Forelimb muscle (tissue), 1 donor: ENCODE data around the gene NRG3. TPM values are rescaled to one million over a fixed set of nuclear protein-coding genes. Genes with fewer than 3 reads are reported as not detected.

ENCODE experiments used
- DNase-seq: peaks from one replicate; pipeline ENCODE4 v3.0.0-alpha.2; 2013; ENCODE audit warnings: low read depth
- polyA plus RNA-seq: library from polyadenylated mRNA; unstranded; fragments of 120-200 nt; gene quantifications from one replicate; pipeline ENCODE4 v1.2.1, GENCODE V29; 2013; ENCODE audit not compliant: insufficient read length

Gene NRG3
- polyA plus RNA-seq, 1 donor: 0.06 TPM

DNA sequence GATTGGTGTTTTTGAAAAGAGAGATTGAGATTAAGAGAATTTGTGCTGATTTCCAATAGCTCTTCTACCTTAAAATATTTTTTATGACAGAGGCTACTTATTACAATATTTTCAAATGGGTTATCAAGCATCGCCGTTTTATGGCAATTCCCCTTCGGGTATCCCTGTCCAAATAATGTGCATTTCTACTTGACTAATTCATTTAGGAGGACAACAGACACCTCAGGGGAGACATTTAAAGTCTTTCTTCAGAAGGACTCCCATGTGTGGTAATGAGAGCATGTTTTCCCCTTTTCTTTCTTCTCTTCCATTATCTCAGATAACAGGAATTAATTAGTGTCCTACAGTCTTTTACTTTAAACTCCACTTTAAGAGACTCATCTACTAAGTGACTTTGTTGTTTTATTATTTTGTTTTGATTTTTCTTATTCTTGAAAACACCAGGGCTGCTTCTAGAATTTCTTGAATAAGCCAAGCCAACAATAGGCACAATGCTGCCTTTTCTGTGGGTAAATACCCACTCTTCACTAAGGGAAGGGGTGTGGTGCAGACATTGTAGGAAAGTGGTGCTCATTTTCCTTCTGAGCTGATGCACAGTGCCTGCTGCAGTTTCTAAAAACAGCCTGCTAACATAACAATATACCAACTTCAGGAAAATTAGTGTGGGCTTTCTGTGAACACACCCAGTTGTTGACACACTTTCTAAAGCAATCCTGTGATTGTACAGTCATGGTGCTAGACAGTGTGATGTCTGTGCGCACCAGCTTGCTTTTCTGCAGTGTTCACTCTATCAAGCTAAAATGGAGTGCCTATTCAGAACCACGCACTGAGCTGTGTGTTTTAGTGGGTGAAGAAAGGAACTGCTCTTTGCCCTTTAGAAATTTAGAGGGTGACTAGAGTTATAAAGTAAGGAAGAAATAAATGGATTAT lies 597.7 kb downstream of the NRG3 start:
- no peak for DNase-seq

DNA sequence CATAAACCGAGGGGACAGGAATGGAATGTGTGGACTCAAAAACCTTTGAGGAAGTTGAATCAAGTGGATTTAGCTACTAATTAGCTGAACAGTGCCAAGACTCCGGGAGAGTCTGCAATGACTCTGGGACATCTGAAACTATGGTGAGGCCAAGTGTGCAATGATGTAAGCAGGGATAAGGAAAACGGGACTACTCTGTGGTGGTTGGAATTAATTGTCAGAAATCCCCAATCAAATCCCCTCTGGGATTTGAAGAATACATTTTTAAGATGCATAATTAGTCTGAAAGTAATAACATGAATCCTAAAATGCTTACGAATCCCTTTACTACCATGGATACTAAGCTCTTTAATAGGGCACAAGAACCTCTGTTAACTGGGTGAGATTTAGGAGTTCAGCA lies 602.8 kb downstream of the NRG3 start:
- no peak for DNase-seq

DNA sequence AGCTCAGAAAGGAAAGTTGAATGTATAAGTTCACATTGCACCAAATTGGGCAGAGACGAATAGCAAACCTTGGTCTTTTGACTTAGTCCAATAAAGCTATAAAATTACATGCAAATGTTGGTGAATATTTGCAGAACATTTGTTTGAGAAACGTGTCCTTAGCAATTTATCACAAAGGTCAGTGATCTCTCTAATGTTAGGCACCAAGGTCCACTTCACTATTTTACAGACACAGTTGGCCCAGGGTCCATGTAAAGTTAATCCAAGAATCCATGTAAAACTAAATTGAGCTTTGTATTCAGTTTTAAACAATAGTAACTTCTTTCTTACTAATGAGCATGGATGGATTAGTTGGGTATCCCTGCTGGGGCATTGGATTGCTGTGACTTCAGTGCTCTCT lies 617.7 kb downstream of the NRG3 start:
- DNase-seq: no peak

DNA sequence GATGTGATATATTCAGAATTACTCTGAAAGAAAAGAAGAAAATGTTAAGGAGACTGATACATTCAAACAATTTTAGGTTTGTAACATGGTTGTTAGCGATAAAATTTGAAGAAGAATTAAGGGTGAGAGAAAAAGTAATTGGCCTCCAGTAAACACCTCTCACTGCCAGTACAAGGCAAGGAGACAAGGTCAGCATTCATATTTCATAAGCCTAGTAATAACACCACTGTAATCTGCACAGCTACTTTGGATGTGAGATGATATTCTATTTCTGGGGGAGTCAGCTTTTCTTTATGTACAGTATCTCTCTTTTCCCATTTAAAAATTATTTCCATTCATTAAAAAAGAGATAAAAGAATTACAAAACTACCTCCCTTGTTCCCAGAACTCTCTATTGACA lies 621.1 kb downstream of the NRG3 start:
- DNase-seq: no peak

DNA sequence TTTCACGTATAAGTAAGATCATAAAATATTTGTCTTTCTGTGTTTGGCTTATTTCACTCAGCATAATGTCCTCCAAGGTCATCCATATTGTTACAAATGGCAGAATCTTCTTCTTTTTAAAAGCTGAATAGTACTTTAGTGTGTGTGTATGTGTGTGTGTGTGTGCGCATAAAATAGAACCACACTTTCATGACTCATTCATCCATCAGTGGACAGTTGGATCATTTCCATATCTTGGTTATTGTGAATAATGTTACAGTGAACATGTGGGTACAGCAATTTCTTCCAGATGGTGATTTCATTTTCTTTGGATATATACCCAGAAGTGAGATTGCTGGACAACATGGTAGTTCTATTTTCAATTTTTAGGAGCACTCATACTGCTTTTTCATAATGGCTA lies 622.4 kb downstream of the NRG3 start:
- no peak for DNase-seq

DNA sequence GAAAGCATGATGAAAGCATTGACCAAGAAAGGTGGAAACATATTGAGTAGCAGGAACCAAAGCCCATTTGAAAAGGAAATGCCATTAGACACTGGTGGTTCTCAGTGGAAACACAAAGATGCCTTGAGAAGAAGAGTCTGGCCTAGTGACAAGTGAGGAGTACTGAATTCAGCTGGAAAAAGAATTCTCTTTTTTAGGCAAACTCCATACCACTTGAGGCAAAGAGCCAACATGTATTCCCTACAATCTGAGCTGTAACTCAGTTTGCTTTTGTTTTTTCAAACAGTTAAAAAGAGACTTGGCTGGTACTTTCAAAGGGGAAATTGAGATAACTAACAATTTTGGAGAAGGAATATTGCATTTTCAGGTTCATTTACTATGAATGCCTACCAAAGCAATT lies 624.0 kb downstream of the NRG3 start:
- no peak for DNase-seq

DNA sequence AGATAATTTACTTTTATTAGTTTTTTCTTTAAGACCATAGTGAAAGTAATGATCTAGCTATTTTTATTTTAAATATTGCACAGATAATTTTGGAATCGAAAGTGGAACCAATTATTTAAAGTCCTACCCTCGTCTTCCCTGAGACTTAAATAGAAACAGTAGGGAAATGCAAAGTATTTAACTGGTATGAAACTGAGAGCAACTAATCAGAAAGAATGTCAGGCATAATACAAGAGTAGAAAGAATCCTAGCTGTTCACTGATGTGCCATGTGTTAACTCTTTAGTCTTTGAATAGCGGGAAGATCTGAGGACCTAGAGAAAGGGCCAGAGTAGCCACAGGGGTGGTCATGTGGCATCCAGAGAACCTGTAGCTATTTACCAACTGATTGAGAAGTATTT lies 630.0 kb downstream of the NRG3 start:
- no peak for DNase-seq

DNA sequence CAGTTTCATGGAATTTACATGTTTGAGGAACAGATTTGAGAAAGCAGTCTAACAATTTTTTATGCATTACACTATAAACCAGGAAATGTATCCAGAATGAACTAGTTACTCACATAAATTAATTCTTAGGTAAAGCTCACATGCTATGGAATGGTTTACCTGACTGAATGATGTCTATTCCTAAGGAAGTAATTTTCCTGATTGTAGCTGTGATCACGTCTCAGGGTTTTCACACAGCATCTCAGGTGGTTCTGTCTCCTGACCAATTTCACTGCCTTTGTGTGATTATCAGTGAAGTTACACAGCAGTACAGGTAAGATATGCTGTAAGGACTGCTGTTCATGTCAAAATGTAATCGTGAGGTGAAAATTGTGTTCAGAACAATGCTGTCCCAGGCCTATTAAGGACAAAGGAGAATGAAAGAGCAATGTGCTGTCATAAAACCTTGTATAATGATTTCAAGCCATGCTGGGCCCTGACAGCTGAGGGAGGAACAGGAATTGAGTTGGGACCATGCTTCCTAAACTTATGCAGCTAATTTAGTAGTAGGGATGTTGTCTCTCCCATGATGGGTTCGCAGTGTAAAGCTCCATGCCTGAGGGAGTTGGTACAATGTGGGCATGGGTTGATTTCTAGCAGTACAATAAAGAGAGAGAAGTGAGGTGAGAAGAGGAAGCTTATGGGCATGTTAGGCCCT lies 631.8 kb downstream of the NRG3 start:
- DNase-seq: no peak

DNA sequence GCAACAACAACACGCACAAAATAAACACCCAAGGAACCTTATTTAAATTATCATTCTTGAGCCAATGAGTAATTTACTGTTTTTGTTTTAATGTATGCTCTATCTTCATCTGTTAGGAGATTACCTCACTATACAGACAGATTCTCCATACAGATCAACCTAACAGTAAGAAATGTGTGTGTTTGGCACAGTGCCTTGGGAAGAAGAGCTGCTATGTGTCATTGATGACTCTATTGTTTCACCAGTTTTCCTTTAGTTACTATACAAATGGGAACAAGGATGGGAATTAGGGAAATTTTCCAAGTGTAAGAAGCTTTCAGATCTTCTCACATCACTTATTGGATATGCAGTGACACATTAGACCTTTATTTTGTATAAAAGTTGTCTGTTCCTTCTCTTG lies 640.3 kb downstream of the NRG3 start:
- no peak for DNase-seq

DNA sequence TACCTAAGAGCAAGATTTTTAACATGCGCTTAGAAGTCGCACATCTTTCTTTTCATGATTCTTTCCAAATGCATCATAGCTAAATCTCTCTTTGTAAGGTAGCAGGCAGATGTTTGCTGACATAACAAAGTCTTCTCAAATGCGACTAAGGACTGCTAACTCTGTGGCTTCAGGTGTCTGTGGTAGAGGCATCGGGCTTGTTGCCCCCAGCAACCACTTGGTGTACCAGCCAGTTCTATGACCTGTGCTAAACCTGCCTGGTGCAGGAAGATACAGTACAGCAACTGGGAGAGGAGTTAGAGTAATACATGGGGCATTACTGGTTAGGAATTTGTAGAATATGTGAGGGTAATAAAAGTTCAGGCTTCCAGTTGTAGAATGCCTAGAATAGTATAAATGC lies 654.1 kb downstream of the NRG3 start:
- DNase-seq: no peak

DNA sequence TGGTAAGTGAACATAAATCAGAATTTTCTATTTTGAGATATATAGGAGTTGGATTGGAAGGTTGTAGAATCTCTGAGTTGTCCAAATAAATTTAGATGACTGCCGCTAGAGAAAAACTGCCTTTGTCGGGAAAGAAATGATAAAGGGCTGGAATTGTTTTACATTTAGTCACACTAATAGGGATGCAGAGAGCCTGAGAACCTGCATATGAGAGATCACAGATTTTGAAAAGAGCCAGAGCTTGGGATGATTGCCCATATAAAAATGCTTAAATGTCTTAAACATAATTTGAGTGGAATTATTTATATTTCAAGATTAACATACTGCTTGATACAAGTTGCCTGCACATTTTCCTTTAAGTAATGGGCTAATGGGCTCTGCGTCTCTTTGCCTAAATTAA lies 660.5 kb downstream of the NRG3 start:
- no peak for DNase-seq

DNA sequence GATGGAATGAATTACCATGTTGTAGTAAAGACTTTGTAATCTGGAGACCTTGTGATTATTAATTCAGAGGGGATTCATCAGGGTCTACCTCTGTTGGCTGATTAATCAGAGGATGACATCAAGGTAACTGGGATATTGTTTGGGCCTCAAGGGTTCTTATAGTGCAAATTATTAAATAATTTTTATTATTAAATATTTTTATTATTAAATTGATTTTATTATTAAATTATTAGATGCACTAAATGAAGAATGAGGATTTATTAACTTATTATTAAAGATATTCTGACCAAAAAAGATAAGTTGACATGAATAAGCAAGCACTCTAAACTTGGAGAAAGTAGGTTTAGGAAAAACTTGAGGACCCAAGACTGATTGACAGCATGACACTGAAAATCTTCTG lies 661.7 kb downstream of the NRG3 start:
- DNase-seq: no peak

DNA sequence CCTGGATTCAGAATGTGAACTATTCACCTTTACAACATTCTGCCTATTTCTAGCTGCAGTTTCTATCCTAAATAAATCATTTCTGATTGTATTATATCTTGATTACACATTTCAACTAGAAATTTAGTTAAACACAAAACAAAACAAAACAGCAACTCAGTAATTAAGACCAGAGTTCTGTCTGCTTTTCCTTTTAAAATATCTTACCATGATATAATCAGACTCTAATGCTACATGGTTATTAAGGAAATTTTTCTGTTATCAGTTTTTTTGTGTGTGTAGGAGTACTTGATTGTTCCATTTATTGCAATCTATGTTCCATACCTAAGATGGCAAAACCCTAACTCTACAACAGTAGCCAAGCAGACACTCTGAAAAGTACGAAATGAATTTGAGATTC lies 663.3 kb downstream of the NRG3 start:
- no peak for DNase-seq

DNA sequence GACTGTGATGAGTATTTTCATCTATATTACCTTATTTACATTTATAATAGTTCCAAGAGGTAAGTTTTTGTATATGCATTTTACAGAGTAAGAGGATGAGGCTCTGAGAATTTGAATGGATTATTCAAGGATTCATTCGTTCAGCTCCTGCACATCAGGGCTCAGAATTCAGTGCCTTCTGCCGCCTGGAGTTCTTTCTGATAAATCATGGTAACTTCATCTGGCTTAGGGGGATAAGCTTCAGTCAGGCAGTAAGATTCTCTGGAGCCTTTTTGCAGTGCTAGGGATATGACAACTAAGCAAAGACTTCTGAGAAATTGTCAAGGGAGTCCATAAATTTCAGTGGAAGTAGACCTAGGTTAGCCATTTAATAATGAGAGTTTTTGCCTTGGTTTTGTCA lies 668.6 kb downstream of the NRG3 start:
- no peak for DNase-seq

DNA sequence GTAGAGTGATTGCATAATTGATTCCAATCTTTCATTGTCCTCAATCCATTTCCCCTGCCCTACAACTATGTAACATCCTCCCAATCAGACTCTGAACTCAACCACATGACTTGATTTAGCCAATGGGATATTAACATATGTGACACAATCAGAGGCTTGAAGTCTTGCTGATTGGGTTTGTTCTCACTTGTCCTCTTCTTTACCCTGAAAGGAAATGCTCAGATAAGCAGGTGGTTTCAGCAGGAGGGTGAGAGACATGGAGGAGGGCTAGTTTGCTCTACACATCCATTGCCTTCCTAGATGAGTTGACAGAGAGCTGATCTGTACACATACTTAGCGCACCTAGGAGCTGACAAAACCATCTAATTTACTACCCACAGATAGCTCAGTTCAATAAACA lies 669.4 kb downstream of the NRG3 start:
- DNase-seq: no peak

DNA sequence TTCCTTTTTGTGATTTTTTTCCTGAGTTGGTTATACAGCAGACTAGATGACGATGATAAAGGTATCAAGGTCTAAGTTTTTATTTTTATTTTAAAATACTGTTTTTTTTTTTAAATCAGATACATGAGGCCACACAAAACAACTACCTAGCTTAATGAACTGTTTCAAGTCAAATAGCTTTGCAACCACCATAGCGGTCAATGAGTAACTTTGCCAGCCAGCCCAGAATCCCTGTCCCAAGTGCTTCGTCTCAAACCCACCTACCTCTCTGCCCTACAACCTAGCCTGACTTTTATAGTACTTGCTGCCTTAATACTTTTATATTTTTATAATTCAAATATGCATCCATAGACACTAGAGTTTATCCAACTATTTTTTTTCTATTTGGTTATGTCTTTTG lies 676.5 kb downstream of the NRG3 start:
- DNase-seq: no peak

DNA sequence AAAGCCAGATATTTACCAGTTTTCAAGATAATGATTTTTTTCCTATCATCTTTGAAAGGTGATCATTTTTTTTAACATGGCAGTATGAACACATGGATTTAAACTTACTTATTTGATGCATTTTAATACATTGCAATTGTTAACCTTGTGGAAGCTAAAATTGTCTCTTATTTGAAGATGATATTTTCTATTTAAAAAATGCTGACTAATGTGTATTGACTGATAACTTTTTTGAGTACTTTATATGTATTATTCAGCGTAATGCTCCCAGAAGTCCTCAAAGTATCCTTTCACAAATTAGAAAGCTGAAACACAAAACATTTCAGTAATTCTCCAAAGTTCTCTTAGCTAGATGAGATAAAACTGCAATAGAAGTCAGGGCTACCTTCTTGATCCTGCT lies 677.3 kb downstream of the NRG3 start:
- no peak for DNase-seq

DNA sequence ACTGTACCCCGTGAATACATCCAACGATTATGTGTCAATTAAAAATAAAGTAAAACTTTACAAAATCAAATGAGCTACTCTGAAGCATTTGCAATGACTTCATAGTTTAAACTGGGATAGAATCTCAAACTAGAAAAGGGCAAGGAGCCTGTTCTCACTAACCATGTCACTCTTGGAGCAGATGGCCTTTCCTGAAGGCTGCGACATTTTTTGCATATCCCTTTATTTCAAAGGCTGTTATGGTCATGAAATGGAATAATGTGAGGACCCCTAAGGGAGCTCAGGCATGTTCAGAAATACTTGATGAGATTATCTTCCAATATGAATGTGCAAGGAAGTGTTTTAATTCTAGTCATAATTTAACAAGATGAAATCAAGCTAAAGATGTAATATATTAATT lies 679.4 kb downstream of the NRG3 start:
- no peak for DNase-seq

DNA sequence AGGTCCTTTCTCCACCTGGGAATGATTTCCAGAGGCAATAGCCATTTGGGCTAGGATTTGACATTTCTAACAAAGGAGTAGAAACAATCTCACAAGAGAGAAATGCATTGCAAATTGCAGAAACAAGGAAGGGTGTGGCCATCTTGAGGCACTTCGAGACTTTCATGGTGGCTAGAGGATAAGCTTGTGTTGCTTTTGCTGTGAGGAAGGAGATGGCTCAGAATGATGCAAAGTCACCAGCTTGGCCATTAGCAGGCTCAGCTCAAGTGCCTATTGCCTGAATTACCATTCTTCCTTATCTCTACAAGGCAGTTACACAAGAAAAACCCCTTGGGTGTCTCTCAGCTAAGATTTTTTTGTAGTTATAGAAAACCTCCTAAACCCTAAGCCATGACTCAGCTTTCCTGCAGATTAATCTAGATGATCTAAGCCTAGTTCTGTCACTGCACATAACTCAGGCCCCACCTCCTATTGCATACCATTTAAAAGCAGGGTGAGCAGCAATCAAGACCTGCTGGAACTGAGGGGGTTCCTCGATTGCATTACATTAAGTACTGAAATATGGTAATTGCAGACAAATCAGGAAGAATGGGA lies 683.1 kb downstream of the NRG3 start:
- DNase-seq: no peak

DNA sequence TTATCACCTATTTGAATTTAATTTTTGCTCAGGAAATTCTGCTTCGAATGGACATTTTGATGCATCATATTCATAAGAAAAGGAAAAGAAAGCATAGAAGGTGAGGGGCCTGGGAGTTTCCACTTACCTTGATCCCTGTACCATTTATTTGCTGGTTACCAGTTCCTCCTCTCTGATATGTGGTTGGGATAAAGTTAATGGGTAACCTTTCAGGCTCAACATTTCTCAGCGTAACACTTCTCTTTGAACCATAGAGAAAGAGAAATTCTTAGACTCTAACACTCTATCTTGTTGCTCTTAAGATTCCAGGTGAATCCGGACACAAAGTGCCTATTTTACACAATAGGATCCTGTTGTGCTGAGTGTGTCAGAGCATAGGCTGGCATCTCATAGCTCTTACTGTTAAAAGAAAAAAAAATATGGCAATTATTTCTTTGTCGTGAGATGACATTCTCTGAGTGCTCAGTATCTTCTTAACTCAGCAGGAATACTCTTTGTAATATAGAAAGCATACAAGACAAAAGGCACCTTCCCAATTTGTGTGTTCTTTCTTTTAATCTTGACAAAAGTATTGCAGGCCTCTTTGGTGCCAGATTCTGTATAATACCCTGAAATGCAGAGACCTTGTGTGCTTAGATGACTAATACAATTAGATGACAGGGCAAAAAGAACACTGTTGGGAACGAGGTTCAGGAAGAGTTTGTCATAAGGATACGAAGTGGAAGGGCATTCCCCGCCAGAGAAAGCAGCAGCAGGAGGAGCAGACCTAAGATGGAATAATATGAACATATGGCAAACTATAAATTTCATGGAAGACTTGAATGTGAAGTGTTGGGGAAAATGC lies 689.6 kb downstream of the NRG3 start:
- no peak for DNase-seq

DNA sequence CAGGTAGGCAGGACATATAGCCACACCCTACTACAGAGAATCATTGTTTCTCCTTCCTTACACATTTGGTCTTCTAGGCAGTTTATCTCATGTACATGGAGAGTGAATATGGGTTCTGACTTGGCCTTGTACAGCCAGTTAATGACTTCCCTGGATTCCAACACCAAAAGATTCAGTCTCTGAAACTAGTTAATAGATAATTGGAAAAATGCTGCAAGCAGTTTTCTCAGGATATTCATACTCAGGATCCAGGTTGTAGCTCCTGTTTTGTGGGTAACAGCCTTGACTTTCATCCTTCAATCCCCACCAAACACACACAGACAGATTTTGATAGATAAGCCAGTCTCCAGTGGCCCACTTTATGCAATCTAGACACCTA lies 690.2 kb downstream of the NRG3 start:
- no peak for DNase-seq

DNA sequence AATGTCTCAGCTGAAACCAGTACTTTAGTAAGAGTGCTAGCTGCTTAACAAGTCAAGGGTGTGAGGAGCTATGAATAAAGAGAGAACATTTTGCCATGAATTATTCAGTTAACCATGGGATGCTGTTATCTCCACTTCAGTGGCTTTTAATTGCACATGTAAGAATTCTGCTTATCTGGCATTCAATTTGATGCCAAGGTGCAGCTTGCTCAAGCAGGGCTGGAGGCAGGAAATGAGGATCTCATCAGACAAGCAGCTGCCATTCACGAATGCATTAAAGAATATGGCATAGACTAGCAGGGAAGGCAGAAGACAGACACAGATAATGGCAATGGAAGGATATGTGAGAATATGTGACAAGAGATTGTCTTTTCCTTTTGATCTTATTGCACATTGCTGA lies 697.8 kb downstream of the NRG3 start:
- no peak for DNase-seq
